A172 (cell line): ENCODE data around the gene OTUD4. TPM values are rescaled to one million over a fixed set of nuclear protein-coding genes. Genes with fewer than 3 reads are reported as not detected.
A peak's percentile ranks its signal among the peaks of the same experiment; 100 is the strongest.
"Not testable (repeated sequence)": the region's sequence is repeated elsewhere in the genome, so short reads cannot be mapped to it uniquely, and the experiment has no call there.

Experiments
- DNase-seq: peaks from one replicate; pipeline ENCODE4 v3.0.0-alpha.2; 2015; ENCODE audit warnings: low spot score
- total RNA-seq: library from RNA; depleted of rRNA; stranded (reverse); fragments of >200 nt; shearing (Covaris generic); gene quantifications from 2 replicates; pipeline ENCODE4 v1.2.3, GENCODE V29; 2014

The OTUD4 gene
- total RNA-seq, 1 experiment from 2014 or later, result 19.1 TPM

GRCh38 chr4:145178740-145179280 is 1.6 kb downstream of the OTUD4 start:
- no peak for DNase-seq

GRCh38 chr4:145177906-145178538 is 2.4 kb downstream of the OTUD4 start:
- peak; percentile 38 for DNase-seq

- peak; percentile 8 for DNase-seq
Observed at GRCh38 chr4:145177511-145177905, 2.9 kb downstream of the OTUD4 start.

GRCh38 chr4:145176641-145177432 is 3.6 kb downstream of the OTUD4 start:
- no peak for DNase-seq

GRCh38 chr4:145171911-145172310 is 8.5 kb downstream of the OTUD4 start:
- DNase-seq, result no peak

GRCh38 chr4:145170223-145170622 is 10.2 kb downstream of the OTUD4 start:
- no peak for DNase-seq

- no peak for DNase-seq
Observed at GRCh38 chr4:145168581-145169187, 11.7 kb downstream of the OTUD4 start.

- no peak for DNase-seq
Observed at GRCh38 chr4:145167887-145168286, 12.5 kb downstream of the OTUD4 start.

GRCh38 chr4:145161549-145161948 is 18.8 kb downstream of the OTUD4 start:
- DNase-seq, result no peak

- no peak for DNase-seq
Observed at GRCh38 chr4:145156986-145157385, 23.4 kb downstream of the OTUD4 start.

- no peak for DNase-seq
Observed at GRCh38 chr4:145155268-145155870, 25.0 kb downstream of the OTUD4 start.

GRCh38 chr4:145154573-145154972 is 25.8 kb downstream of the OTUD4 start:
- DNase-seq, result peak; percentile 19

GRCh38 chr4:145153904-145154298 is 26.5 kb downstream of the OTUD4 start:
- DNase-seq, result no peak

- no peak for DNase-seq
Observed at GRCh38 chr4:145153181-145153903, 27.0 kb downstream of the OTUD4 start.

GRCh38 chr4:145148980-145149379 is 31.4 kb downstream of the OTUD4 start:
- DNase-seq, result no peak

GRCh38 chr4:145136219-145136618 is 44.2 kb downstream of the OTUD4 start:
- DNase-seq, result not testable (repeated sequence)

GRCh38 chr4:145132511-145133098 is 47.8 kb downstream of the OTUD4 start:
- DNase-seq, result no peak

GRCh38 chr4:145131848-145132247 is 48.5 kb downstream of the OTUD4 start:
- no peak for DNase-seq

- peak; percentile 55 for DNase-seq
Observed at GRCh38 chr4:145130788-145131399, 49.5 kb downstream of the OTUD4 start.

GRCh38 chr4:145130130-145130529 is 50.3 kb downstream of the OTUD4 start:
- DNase-seq, result no peak

- DNase-seq, result no peak
Observed at GRCh38 chr4:145125396-145125795, 55.0 kb downstream of the OTUD4 start.
